H9 (cell line): ENCODE data around the gene ZNF99. TPM values are rescaled to one million over a fixed set of nuclear protein-coding genes. Genes with fewer than 3 reads are reported as not detected.

Source experiments
- DNase-seq: peaks from one replicate; pipeline ENCODE4 v3.0.0-alpha.2; 2017
- H2AFZ ChIP-seq: one replicate; pipeline ENCODE4 v1.6.1; 2013; ENCODE audit warnings: mild to moderate bottlenecking, low read length, control low read depth, moderate library complexity
- H2AK5ac ChIP-seq: 2 replicates; pipeline ENCODE4 v1.6.1; 2013; ENCODE audit warnings: low read length, control low read depth, mixed read lengths; ENCODE audit not compliant: insufficient read length
- H2BK120ac ChIP-seq: one replicate; pipeline ENCODE4 v1.6.1; 2013; ENCODE audit warnings: low read depth, mild to moderate bottlenecking, low read length, control low read depth, inconsistent platforms; ENCODE audit not compliant: poor library complexity, severe bottlenecking
- H2BK12ac ChIP-seq: 2 replicates; pipeline ENCODE4 v1.6.1; 2013; ENCODE audit warnings: low read length, control low read depth, mixed read lengths, low read depth; ENCODE audit not compliant: insufficient read length
- H2BK15ac ChIP-seq: 2 replicates; pipeline ENCODE4 v1.6.1; 2013; ENCODE audit warnings: low read depth, low read length, control low read depth
- H2BK20ac ChIP-seq: one replicate; pipeline ENCODE4 v1.6.1; 2013; ENCODE audit warnings: low read depth, mild to moderate bottlenecking, low read length, control low read depth, inconsistent platforms; ENCODE audit not compliant: poor library complexity, severe bottlenecking
- H2BK5ac ChIP-seq: 2 replicates; pipeline ENCODE4 v1.6.1; 2013; ENCODE audit warnings: low read length, control low read depth, mixed read lengths; ENCODE audit not compliant: insufficient read length
- H3K14ac ChIP-seq: 2 replicates; pipeline ENCODE4 v1.6.1; 2013; ENCODE audit warnings: low read length, control low read depth; ENCODE audit not compliant: insufficient read depth
- H3K18ac ChIP-seq: 2 replicates; pipeline ENCODE4 v1.6.1; 2013; ENCODE audit warnings: low read depth, mild to moderate bottlenecking, mixed read lengths, low read length, control low read depth; ENCODE audit not compliant: insufficient read length
- H3K23ac ChIP-seq: 2 replicates; pipeline ENCODE4 v1.6.1; 2013; ENCODE audit warnings: low read length, control low read depth, mixed read lengths, low read depth; ENCODE audit not compliant: insufficient read length
- H3K23me2 ChIP-seq: 2 replicates; pipeline ENCODE4 v1.6.1; 2013; ENCODE audit warnings: low read depth, mild to moderate bottlenecking, mixed read lengths, low read length, control low read depth; ENCODE audit not compliant: insufficient read length, poor library complexity, severe bottlenecking
- H3K27ac ChIP-seq: 2 replicates; pipeline ENCODE4 v1.5.1; 2013; ENCODE audit warnings: low read length, control low read depth, mixed read lengths, low read depth; ENCODE audit not compliant: insufficient read length
- H3K27me3 ChIP-seq: 2 replicates; pipeline ENCODE4 v1.6.1; 2013; ENCODE audit warnings: low read length, control low read depth, inconsistent platforms; ENCODE audit not compliant: insufficient read depth
- H3K4ac ChIP-seq: 2 replicates; pipeline ENCODE4 v1.6.1; 2013; ENCODE audit warnings: low read depth, mild to moderate bottlenecking, control low read depth, inconsistent platforms, low read length, moderate library complexity
- H3K4me1 ChIP-seq: 2 replicates; pipeline ENCODE4 v1.6.1; 2013; ENCODE audit warnings: low read length, control low read depth, inconsistent platforms; ENCODE audit not compliant: insufficient read depth
- H3K4me2 ChIP-seq: 2 replicates; pipeline ENCODE4 v1.6.1; 2013; ENCODE audit warnings: low read length, control low read depth, mixed read lengths; ENCODE audit not compliant: insufficient read length, insufficient read depth
- H3K56ac ChIP-seq: 2 replicates; pipeline ENCODE4 v1.6.1; 2013; ENCODE audit warnings: low read depth, mild to moderate bottlenecking, mixed read lengths, low read length, control low read depth; ENCODE audit not compliant: insufficient read length
- H3K79me1 ChIP-seq: 2 replicates; pipeline ENCODE4 v1.6.1; 2013; ENCODE audit warnings: low read depth, mild to moderate bottlenecking, moderate library complexity, low read length, control low read depth, inconsistent platforms; ENCODE audit not compliant: insufficient read depth, poor library complexity, severe bottlenecking
- H3K79me2 ChIP-seq: 2 replicates; pipeline ENCODE4 v1.6.1; 2013; ENCODE audit warnings: low read length, control low read depth, inconsistent platforms; ENCODE audit not compliant: insufficient read depth
- H3K9ac ChIP-seq: 2 replicates; pipeline ENCODE4 v1.6.1; 2013; ENCODE audit warnings: low read length, control low read depth, mixed read lengths; ENCODE audit not compliant: insufficient read length; ENCODE audit errors: extremely low read depth
- H3K9me3 ChIP-seq: one replicate; pipeline ENCODE4 v1.6.1; 2013; ENCODE audit warnings: low read depth, low read length, inconsistent platforms; ENCODE audit not compliant: control insufficient read depth
- H3T11ph ChIP-seq: one replicate; pipeline ENCODE4 v1.6.1; 2013; ENCODE audit warnings: mild to moderate bottlenecking, low read length, control low read depth, inconsistent platforms
- H4K20me1 ChIP-seq: one replicate; pipeline ENCODE4 v1.6.1; 2013; ENCODE audit not compliant: control insufficient read depth, insufficient read length, insufficient read depth
- H4K5ac ChIP-seq: 2 replicates; pipeline ENCODE4 v1.6.1; 2013; ENCODE audit warnings: low read depth, mild to moderate bottlenecking, mixed read lengths, low read length, control low read depth; ENCODE audit not compliant: insufficient read length
- H4K8ac ChIP-seq: replicated peaks from 2 replicates; pipeline ENCODE4 v1.6.1; 2013; ENCODE audit warnings: low read length, control low read depth, mixed read lengths, low read depth; ENCODE audit not compliant: insufficient read length
- H4K91ac ChIP-seq: 2 replicates; pipeline ENCODE4 v1.6.1; 2013; ENCODE audit warnings: low read depth, mild to moderate bottlenecking, moderate library complexity, mixed read lengths, low read length, control low read depth; ENCODE audit not compliant: insufficient read length
- H3K27ac Mint-ChIP-seq, 3 experiments: 2 replicates in 2 of 3; 3 replicates in 1 of 3; pipeline ENCODE4 v1.8.0; 2020 to 2021; ENCODE audit warnings: mixed read lengths in 3 of 3, mild to moderate bottlenecking in 1 of 3, moderate library complexity in 1 of 3
- H3K27me3 Mint-ChIP-seq: 2 replicates; pipeline ENCODE4 v1.8.0; 2021; ENCODE audit warnings: low read depth, mild to moderate bottlenecking, moderate library complexity, mixed read lengths
- H3K36me3 Mint-ChIP-seq, 3 experiments: 2 replicates in 2 of 3; 3 replicates in 1 of 3; pipeline ENCODE4 v1.8.0; 2020 to 2021; ENCODE audit warnings: low read depth in 3 of 3, mixed read lengths in 3 of 3; ENCODE audit not compliant: insufficient read depth in 1 of 3
- H3K4me1 Mint-ChIP-seq, 2 experiments: 2 replicates each; pipeline ENCODE4 v1.8.0; 2020; ENCODE audit warnings: mixed read lengths in 2 of 2
- H3K4me3 Mint-ChIP-seq, 2 experiments: 2 replicates in 1 of 2; 3 replicates in 1 of 2; pipeline ENCODE4 v1.8.0; 2020 to 2021; ENCODE audit warnings: mild to moderate bottlenecking in 2 of 2, mixed read lengths in 2 of 2, moderate library complexity in 1 of 2
- H3K9me3 Mint-ChIP-seq, 2 experiments: 2 replicates in 1 of 2; 3 replicates in 1 of 2; pipeline ENCODE4 v1.8.0; 2020; ENCODE audit warnings: mild to moderate bottlenecking in 2 of 2, mixed read lengths in 2 of 2, moderate library complexity in 1 of 2
- CTCF ChIP-seq: fragments of 200-600 bp; sonication (generic); conservative IDR thresholded peaks from 3 replicates; pipeline ENCODE4 v1.8.0; 2021; ENCODE audit warnings: antibody characterized with exemption, mild to moderate bottlenecking
- WGBS: extraction: QIAGEN DNeasy Blood & Tissue Kit; methylation state at CpG from one replicate; pipeline ENCODE4 v1.1.7; 2013; ENCODE audit warnings: missing lambda C conversion rate, low lambda C conversion rate, mixed read lengths; ENCODE audit not compliant: insufficient read length; ENCODE audit errors: extremely low coverage; 5-methylcytosine and 5-hydroxymethylcytosine counted together
- long read RNA-seq: library from polyadenylated mRNA; unstranded; transcript quantifications from one replicate; pipeline ENCODE4 v2.0.0, GENCODE V29; 2020
- total RNA-seq: library from RNA; stranded (reverse); gene quantifications from 2 replicates; pipeline ENCODE4 v1.2.1, GENCODE V29; 2021

ZNF99 gene
- total RNA-seq, result not detected in 2 replicates
- long read RNA-seq, result 0 reads

GRCh38 chr19:22783651-22784410 lies at the start of gene ZNF99:
Gene ZNF99, minus strand, starts transcription at chr19:22784151. Its CDS starts 135 bp downstream, at chr19:22784016.
- no peaks in the 10 kb centered on the region for H3K4me1 Mint-ChIP-seq
- Histone ChIP-seq H2BK15ac (no peak within 1 kb of the TSS), H3K23ac (no peak within 1 kb of the TSS), H3K4me2 (no peak within 1 kb of the TSS), H4K91ac (no peak within 1 kb of the TSS), H3T11ph (no peak within 1 kb of the TSS), H2AFZ (no peak within 1 kb of the TSS), H2BK20ac (no peak within 1 kb of the TSS), H3K14ac (no peak within 1 kb of the TSS), H3K79me2 (no peaks in the 10 kb centered on the region), H2BK120ac (no peak within 1 kb of the TSS), H3K27ac (no peak within 1 kb of the TSS), H3K56ac (no peak within 1 kb of the TSS), H3K4me1 (no peaks in the 10 kb centered on the region), H3K27me3 (no peaks in the 10 kb centered on the region), H2AK5ac (no peak within 1 kb of the TSS), H3K9me3 (peaks cover 78% of the 10 kb centered on the region), H2BK12ac (no peak within 1 kb of the TSS), H4K20me1 (no peaks in the 10 kb centered on the region), H3K4ac (no peak within 1 kb of the TSS), H2BK5ac (no peak within 1 kb of the TSS), H3K23me2 (no peaks in the 10 kb centered on the region), H3K79me1 (no peaks in the 10 kb centered on the region), H4K5ac (no peak within 1 kb of the TSS), H3K9ac (no peak within 1 kb of the TSS), H3K18ac (no peak within 1 kb of the TSS), H4K8ac (no peak within 1 kb of the TSS)
- H3K4me3 Mint-ChIP-seq, result no peak within 1 kb of the TSS
- no peak for TF ChIP-seq CTCF
- DNase-seq, result no peak
- no CpG with 5 or more reads among the region's 36 CpGs for WGBS
- H3K9me3 Mint-ChIP-seq, result peaks cover 83 to 90% of the 10 kb centered on the region in 2 experiments
- H3K27ac Mint-ChIP-seq, result no peak within 1 kb of the TSS
- H3K36me3 Mint-ChIP-seq, result peaks cover 4 to 19% (median 12%) of the 10 kb centered on the region in 3 experiments; a peak in 6 of 7 replicates
- H3K27me3 Mint-ChIP-seq, result peaks cover 3% of the 10 kb centered on the region; the same call in 1 of the 2 replicates
